ENCODE measurements around the gene MICU1.
"Not testable (repeated sequence)": the region's sequence is repeated elsewhere in the genome, so short reads cannot be mapped to it uniquely, and the experiment has no call there.

MICU1 gene

GRCh38 chr10:72503694-72504438 is 122.0 kb downstream of the MICU1 start:
- no peak for DNase-seq (ENCODE audit: low read depth in 2 of 2)

GRCh38 chr10:72503241-72503640 is 122.6 kb downstream of the MICU1 start:
- no peak for DNase-seq (ENCODE audit: low read depth in 2 of 2)

- DNase-seq (ENCODE audit: low read depth in 2 of 2) = no peak
Observed at GRCh38 chr10:72502581-72502980, 123.3 kb downstream of the MICU1 start.

- DNase-seq (ENCODE audit: low read depth in 2 of 2) = no peak
Observed at GRCh38 chr10:72499701-72500100, 126.2 kb downstream of the MICU1 start.

DNA sequence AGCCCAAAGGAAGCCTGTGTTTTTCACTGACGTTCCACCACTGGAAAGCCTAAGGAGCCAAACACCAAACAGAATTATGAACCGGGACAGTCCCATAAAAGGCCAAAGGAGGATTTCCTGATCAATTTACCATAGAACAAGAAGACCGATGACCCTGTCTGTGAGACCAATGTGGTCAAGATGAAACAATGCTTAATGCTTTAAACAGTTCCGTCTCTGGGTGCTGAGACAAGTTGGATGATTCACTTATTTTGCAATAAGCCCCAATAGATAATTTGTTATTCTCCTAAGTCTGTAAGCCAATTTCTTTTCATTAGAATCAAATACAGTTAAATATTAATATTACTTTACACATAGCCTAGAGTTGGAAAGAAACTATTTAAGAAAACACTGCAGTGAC is 134.9 kb downstream of the MICU1 start:
- DNase-seq (ENCODE audit: low read depth in 2 of 2) = no peak

- no peak for DNase-seq (ENCODE audit: low read depth in 2 of 2)
Observed at GRCh38 chr10:72487521-72487920, 138.4 kb downstream of the MICU1 start.

GRCh38 chr10:72487116-72487515 is 138.8 kb downstream of the MICU1 start:
- DNase-seq (ENCODE audit: low read depth in 2 of 2) = no peak

- DNase-seq (ENCODE audit: low read depth in 2 of 2) = no peak
Observed at GRCh38 chr10:72485701-72486100, 140.2 kb downstream of the MICU1 start.

- DNase-seq (ENCODE audit: low read depth in 2 of 2) = no peak
Observed at GRCh38 chr10:72484521-72484920, 141.4 kb downstream of the MICU1 start.

DNA sequence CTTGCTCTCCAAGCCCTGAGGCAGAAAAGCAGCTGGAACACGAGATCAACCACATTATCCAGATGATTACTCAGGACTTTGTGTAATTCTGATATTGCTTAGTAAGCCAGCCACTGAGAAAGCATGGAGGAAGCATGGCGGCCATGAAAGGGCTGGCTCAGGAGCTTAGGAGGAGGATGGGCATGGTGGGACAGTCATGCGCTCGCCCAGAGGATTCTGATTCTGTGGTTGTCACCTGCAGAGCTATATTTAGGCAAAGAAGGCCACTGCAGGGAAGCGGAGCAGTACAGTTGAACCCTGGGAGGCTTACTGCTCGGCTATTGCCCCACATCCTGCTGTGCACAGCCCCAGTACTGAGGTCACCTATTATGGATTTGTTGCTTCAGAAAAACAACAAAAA is 142.4 kb downstream of the MICU1 start:
- DNase-seq (ENCODE audit: low read depth in 2 of 2) = no peak

- no peak for DNase-seq (ENCODE audit: low read depth in 2 of 2)
Observed at GRCh38 chr10:72480861-72481260, 145.0 kb downstream of the MICU1 start.

DNA sequence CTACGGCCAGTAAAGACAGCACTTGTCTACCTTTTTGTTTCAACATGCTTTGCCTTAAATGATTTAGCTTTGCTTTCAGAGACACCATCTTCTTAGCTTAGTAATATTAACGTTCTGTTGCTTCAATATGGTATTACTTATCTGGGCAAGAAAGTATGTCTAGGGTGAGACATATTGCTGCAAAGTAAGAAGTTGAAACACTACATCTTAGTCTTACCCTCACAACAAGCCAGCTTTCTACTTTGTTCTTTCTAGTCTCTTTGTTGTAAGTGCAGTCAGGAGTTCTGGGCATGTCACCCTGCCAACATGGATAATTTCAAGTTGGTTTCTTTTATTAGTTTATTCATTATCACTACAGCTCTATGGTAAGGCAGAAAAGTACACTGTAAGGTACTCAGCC is 148.4 kb downstream of the MICU1 start:
- DNase-seq (ENCODE audit: low read depth in 2 of 2) = no peak

DNA sequence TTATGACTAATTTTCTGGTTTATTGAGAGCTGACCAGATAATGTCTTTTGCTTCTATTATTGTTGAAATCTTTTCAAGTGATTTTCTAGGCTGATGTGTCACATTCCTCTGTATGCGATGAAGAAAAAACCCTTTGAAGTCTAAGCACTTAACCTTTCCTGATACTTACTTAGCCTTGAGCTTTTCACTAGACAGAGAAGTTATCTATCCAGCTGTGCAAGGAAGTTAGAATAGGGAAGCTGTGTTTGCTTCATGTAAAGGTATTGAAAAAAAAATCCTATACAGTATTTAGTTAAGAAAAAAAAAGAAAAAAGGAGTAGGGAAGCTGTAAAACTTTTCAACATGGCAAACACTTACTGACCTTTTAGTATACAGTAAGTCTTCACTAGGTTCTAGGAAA is 153.6 kb downstream of the MICU1 start:
- no peak for DNase-seq (ENCODE audit: low read depth in 2 of 2)

DNA sequence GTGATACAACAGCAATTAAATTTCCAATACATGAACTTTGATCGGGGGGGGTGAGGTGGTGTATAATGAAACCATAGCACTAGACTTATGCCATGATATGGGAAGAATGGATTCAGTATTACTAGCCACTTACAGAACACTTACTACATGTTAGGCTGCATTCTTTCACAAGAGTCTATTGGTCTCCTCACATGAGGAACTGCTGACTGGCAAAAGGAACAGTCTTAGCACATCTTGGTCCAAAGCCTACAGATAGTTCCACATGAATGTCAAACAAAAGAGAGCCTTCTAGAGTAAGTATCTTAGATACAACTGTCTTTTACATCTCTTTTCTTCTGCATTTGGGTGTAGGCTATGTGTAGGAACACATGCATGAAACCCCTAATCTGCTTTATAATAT is 155.2 kb downstream of the MICU1 start:
- DNase-seq (ENCODE audit: low read depth in 2 of 2) = no peak

DNA sequence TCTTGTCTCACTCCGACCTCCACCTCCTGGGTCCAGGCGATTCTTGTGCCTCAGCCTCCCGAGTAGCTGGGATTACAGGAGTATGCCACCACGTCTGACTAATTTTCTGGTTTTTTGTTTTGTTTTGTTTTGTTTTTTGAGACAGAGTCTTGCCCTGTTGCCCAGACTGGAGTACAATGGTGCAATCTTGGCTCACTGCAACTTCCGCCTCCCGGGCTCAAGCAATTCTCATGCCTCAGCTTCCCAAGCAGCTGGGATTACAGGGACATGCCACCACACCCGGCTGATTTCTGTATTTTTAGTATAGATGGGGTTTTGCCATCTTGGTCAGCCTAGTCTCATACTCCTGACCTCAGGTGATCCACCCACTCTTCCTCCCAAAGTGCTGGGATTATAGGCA is 158.8 kb downstream of the MICU1 start:
- DNase-seq (ENCODE audit: low read depth in 2 of 2) = not testable (repeated sequence)

GRCh38 chr10:72466018-72466417 is 159.9 kb downstream of the MICU1 start:
- no peak for DNase-seq (ENCODE audit: low read depth in 2 of 2)

GRCh38 chr10:72464438-72464837 is 161.4 kb downstream of the MICU1 start:
- DNase-seq (ENCODE audit: low read depth in 2 of 2) = no peak

DNA sequence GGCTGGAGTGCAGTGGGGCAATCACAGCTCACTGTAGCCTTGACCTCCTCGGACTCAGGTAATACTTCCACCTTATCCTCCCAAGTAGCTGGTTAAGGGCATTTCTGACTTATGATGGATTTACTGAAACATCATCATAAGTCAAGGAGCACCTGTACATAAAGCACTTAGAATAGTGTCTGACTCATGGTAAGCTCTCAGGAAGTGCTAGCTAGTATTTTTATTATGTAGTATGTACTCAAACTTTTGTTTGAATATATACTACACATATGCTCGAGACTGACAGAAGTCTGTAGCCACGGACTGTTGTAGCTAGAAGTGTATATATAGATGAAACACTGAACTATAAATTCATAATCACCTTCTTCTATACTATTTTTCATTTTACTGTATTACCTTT is 163.6 kb downstream of the MICU1 start:
- DNase-seq (ENCODE audit: low read depth in 2 of 2) = no peak

DNA sequence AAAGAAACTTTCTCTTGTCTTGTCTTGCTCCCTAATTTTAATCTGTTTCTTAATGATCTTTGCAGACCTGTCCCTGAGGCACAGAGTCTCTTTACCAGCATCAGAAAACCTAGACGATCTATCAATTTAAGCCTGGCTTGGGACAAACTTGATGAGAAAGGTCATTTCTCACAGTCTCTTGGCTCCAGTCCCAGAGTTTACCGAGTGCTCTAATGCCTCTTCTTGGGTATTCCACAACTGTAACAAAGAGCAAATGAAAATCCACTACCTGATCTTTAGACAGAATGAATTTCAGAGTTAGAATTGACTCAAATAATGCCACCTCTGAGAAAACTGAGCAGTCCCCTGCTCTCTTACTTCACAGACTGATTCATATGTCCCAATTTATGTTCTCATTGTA is 164.8 kb downstream of the MICU1 start:
- no peak for DNase-seq (ENCODE audit: low read depth in 2 of 2)

DNA sequence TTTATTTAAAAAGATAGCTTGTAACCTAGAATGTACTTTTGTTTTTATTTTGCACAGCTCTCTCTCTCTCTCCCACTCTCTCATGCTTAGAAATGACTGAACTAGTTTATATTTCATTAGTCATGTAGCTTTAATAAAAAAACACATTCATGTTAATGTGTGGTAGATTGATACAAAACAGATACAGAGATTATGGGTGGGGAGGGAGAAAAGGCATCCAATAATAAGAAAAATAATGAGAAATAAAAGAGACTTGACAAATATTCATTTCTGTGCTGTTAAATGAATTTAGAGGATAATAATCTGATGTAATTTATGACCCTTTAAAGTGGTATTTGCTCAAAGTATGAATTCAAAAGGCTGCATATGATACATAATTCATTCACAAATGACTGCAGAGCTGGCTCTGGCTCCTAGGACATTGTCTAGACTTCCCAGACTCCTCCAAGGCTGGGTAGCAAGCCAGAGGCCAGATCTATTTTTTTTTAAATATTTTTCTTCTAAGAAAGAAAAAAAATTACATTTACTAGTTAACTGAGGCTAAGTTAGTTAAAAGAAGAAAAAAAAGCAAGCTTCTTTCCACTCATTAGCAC is 165.5 kb downstream of the MICU1 start:
- DNase-seq (ENCODE audit: low read depth in 2 of 2) = no peak

- no peak for DNase-seq (ENCODE audit: low read depth in 2 of 2)
Observed at GRCh38 chr10:72459301-72459700, 166.6 kb downstream of the MICU1 start.

- no peak for DNase-seq (ENCODE audit: low read depth in 2 of 2)
Observed at GRCh38 chr10:72455889-72456595, 169.8 kb downstream of the MICU1 start.

DNA sequence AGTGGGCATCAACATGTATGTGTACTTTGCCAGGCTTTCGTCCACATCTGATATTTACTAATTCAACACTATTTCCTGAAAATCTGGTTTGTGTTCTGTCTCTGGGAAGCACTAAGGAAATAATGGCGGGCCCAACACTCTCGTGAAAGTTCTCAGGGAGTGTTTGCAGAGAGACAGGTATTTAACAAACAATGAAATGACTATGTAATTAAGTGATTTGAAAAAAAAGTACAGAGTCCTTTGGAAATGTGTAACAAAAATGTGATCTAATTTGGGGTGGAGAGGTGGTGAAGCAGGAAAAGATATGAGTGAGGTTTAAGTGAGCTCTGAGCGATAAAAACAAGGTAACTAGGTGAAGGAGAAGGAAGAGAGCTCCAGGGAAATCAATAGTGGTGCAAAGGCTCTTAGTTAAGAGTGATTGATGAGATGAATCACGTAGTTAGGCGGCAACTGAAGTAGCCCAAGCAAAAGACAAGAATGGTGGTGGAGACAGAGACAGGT is 175.9 kb downstream of the MICU1 start:
- no peak for DNase-seq (ENCODE audit: low read depth in 2 of 2)

Measured in activated CD8-positive, alpha-beta memory T cell treated with anti-CD3 and anti-CD28 coated beads for 4 hours (primary cell).